SK-N-SH treated with all-trans-retinoic acid at 6 μM for 48 hours (cell line): ENCODE measurements around the gene SLC6A19.

Experiments
- ATAC-seq: fragments of 200-7000 bp; cut with Tn5 transposase; 3 replicates; pipeline ENCODE4 v1.9.1; 2020; ENCODE audit warnings: mild to moderate bottlenecking, moderate library complexity
- ARNTL ChIP-seq: fragments of 450-650 bp; formaldehyde crosslinking; IDR thresholded peaks from 2 replicates; pipeline ENCODE4 v1.5.0; 2020; ENCODE audit warnings: low read depth, mild to moderate bottlenecking, moderate library complexity, borderline replicate concordance
- BACH2 ChIP-seq: fragments of 250-450 bp; sonication (Bioruptor Pico); IDR thresholded peaks from 2 replicates; pipeline ENCODE4 v1.9.0; 2021; ENCODE audit warnings: mild to moderate bottlenecking, borderline replicate concordance
- CSDC2 ChIP-seq: fragments of 250-450 bp; sonication (Bioruptor Pico); IDR thresholded peaks from 2 replicates; pipeline ENCODE4 v1.5.0; 2020; ENCODE audit warnings: mild to moderate bottlenecking, moderate library complexity
- CSRNP3 ChIP-seq: fragments of 250-450 bp; sonication (Bioruptor Pico); IDR thresholded peaks from 2 replicates; pipeline ENCODE4 v1.5.1; 2021; ENCODE audit warnings: mild to moderate bottlenecking, moderate library complexity
- ESRRG ChIP-seq: fragments of 250-450 bp; sonication (Bioruptor Pico); IDR thresholded peaks from 2 replicates; pipeline ENCODE4 v1.6.1; 2021; ENCODE audit warnings: mild to moderate bottlenecking
- GLIS3 ChIP-seq: fragments of 250-450 bp; sonication (Bioruptor Pico); IDR thresholded peaks from 2 replicates; pipeline ENCODE4 v1.5.0; 2020; ENCODE audit warnings: mild to moderate bottlenecking, moderate library complexity
- ISL1 ChIP-seq: fragments of 250-450 bp; sonication (Bioruptor Pico); IDR thresholded peaks from 2 replicates; pipeline ENCODE4 v2.1.2; 2022; ENCODE audit warnings: mild to moderate bottlenecking, moderate library complexity
- OSR1 ChIP-seq: fragments of 250-450 bp; sonication (Bioruptor Pico); IDR thresholded peaks from 2 replicates; pipeline ENCODE4 v1.8.0; 2022; ENCODE audit warnings: moderate library complexity, mild to moderate bottlenecking, inconsistent platforms
- PATZ1 ChIP-seq: fragments of 250-450 bp; sonication (Bioruptor Pico); IDR thresholded peaks from 2 replicates; pipeline ENCODE4 v1.8.0; 2020; ENCODE audit warnings: mild to moderate bottlenecking, moderate library complexity, borderline replicate concordance
- PPARA ChIP-seq: fragments of 250-450 bp; sonication (Bioruptor Pico); IDR thresholded peaks from 2 replicates; pipeline ENCODE4 v1.5.0; 2020; ENCODE audit warnings: mild to moderate bottlenecking, borderline replicate concordance
- RARB ChIP-seq: fragments of 250-450 bp; sonication (Bioruptor Pico); IDR thresholded peaks from 2 replicates; pipeline ENCODE4 v1.8.0; 2021; ENCODE audit warnings: mild to moderate bottlenecking, moderate library complexity
- SNAI2 ChIP-seq: fragments of 250-450 bp; sonication (Bioruptor Pico); IDR thresholded peaks from 2 replicates; pipeline ENCODE4 v1.5.0; 2020; ENCODE audit warnings: mild to moderate bottlenecking, moderate library complexity
- TOX ChIP-seq: fragments of 250-450 bp; sonication (Bioruptor Pico); IDR thresholded peaks from 2 replicates; pipeline ENCODE4 v1.8.0; 2021; ENCODE audit warnings: mild to moderate bottlenecking, moderate library complexity, borderline replicate concordance
- ZFP3 ChIP-seq: fragments of 250-450 bp; sonication (Bioruptor Pico); IDR thresholded peaks from 2 replicates; pipeline ENCODE4 v1.5.0; 2020; ENCODE audit warnings: mild to moderate bottlenecking, moderate library complexity
- ZFP30 ChIP-seq: fragments of 450-650 bp; formaldehyde crosslinking; IDR thresholded peaks from 2 replicates; pipeline ENCODE4 v1.5.0; 2022; ENCODE audit warnings: mild to moderate bottlenecking, moderate library complexity
- ZNF565 ChIP-seq: fragments of 450-650 bp; formaldehyde crosslinking; conservative IDR thresholded peaks from 2 replicates; pipeline ENCODE4 v1.5.0; 2020; ENCODE audit warnings: low read depth, mild to moderate bottlenecking, moderate library complexity
- ZNF70 ChIP-seq: fragments of 450-650 bp; formaldehyde crosslinking; IDR thresholded peaks from 2 replicates; pipeline ENCODE4 v1.5.0; 2020; ENCODE audit warnings: mild to moderate bottlenecking, moderate library complexity
- ZNF8 ChIP-seq: fragments of 450-650 bp; formaldehyde crosslinking; IDR thresholded peaks from 2 replicates; pipeline ENCODE4 v1.5.0; 2020; ENCODE audit warnings: mild to moderate bottlenecking, moderate library complexity
- TF ChIP-seq, protein P1 (sequence below): fragments of 250-450 bp; sonication (Bioruptor Pico); IDR thresholded peaks from 2 replicates; pipeline ENCODE4 v1.5.0; 2020; ENCODE audit warnings: mild to moderate bottlenecking, moderate library complexity
- TF ChIP-seq, protein P2 (sequence below): fragments of 250-450 bp; sonication (Bioruptor Pico); IDR thresholded peaks from 2 replicates; pipeline ENCODE4 v1.8.0; 2021; ENCODE audit warnings: low read depth, mild to moderate bottlenecking, moderate library complexity, borderline replicate concordance

SLC6A19 gene

DNA sequence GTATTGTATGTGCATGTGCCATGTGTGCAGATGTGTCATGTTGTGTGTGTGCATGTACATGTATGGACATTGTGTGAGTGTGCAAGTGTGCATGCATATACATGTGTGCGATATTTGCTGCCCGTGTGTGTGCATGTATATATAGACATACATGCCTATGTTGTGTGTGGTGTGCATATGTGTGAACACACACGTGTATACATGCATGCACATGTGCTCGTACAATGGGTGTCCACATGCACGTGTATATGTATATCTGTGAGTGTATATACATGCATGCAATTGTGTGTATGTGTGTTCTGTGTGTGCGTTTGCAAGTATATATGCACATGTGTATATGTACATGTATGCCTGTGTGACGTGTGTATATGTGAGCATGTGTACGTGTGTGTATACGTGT lies 20.8 kb downstream of the SLC6A19 start:
- no peak for ATAC-seq

GRCh38 chr5:1222621-1223277 lies 21.4 kb downstream of the SLC6A19 start:
- TF ChIP-seq ZFP3 (CRISPR knock-in tag), result no peak
- TF ChIP-seq TOX (CRISPR knock-in tag), result no peak
- TF ChIP-seq RARB (CRISPR knock-in tag), result no peak
- TF ChIP-seq ARNTL (CRISPR knock-in tag), result no peak
- TF ChIP-seq, protein P1, sequence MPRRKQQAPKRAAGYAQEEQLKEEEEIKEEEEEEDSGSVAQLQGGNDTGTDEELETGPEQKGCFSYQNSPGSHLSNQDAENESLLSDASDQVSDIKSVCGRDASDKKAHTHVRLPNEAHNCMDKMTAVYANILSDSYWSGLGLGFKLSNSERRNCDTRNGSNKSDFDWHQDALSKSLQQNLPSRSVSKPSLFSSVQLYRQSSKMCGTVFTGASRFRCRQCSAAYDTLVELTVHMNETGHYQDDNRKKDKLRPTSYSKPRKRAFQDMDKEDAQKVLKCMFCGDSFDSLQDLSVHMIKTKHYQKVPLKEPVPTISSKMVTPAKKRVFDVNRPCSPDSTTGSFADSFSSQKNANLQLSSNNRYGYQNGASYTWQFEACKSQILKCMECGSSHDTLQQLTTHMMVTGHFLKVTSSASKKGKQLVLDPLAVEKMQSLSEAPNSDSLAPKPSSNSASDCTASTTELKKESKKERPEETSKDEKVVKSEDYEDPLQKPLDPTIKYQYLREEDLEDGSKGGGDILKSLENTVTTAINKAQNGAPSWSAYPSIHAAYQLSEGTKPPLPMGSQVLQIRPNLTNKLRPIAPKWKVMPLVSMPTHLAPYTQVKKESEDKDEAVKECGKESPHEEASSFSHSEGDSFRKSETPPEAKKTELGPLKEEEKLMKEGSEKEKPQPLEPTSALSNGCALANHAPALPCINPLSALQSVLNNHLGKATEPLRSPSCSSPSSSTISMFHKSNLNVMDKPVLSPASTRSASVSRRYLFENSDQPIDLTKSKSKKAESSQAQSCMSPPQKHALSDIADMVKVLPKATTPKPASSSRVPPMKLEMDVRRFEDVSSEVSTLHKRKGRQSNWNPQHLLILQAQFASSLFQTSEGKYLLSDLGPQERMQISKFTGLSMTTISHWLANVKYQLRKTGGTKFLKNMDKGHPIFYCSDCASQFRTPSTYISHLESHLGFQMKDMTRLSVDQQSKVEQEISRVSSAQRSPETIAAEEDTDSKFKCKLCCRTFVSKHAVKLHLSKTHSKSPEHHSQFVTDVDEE (CRISPR knock-in tag), result no peak
- TF ChIP-seq PPARA, result no peak
- TF ChIP-seq ZFP30 (CRISPR knock-in tag), result no peak
- TF ChIP-seq ZNF70 (CRISPR knock-in tag), result no peak
- TF ChIP-seq CSRNP3 (CRISPR knock-in tag), result no peak
- ATAC-seq, result no peak

More for the DNA sequence above, 20.8 kb downstream of the SLC6A19 start:
- no peak for TF ChIP-seq BACH2 (CRISPR knock-in tag)
- TF ChIP-seq OSR1 (CRISPR knock-in tag), result no peak
- TF ChIP-seq ZNF565 (CRISPR knock-in tag), result no peak
- no peak for TF ChIP-seq ZFP30 (CRISPR knock-in tag)
- TF ChIP-seq ARNTL (CRISPR knock-in tag), result no peak
- TF ChIP-seq SNAI2, result no peak
- TF ChIP-seq ISL1 (CRISPR knock-in tag), result no peak
- no peak for TF ChIP-seq PPARA
- TF ChIP-seq ZFP3 (CRISPR knock-in tag), result no peak
- TF ChIP-seq, protein P2, sequence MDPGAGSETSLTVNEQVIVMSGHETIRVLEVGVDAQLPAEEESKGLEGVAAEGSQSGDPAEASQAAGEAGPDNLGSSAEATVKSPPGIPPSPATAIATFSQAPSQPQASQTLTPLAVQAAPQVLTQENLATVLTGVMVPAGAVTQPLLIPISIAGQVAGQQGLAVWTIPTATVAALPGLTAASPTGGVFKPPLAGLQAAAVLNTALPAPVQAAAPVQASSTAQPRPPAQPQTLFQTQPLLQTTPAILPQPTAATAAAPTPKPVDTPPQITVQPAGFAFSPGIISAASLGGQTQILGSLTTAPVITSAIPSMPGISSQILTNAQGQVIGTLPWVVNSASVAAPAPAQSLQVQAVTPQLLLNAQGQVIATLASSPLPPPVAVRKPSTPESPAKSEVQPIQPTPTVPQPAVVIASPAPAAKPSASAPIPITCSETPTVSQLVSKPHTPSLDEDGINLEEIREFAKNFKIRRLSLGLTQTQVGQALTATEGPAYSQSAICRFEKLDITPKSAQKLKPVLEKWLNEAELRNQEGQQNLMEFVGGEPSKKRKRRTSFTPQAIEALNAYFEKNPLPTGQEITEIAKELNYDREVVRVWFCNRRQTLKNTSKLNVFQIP (CRISPR knock-in tag), result no peak
- no peak for TF ChIP-seq ZNF8
- TF ChIP-seq CSRNP3 (CRISPR knock-in tag), result no peak
- no peak for TF ChIP-seq CSDC2 (CRISPR knock-in tag)

DNA sequence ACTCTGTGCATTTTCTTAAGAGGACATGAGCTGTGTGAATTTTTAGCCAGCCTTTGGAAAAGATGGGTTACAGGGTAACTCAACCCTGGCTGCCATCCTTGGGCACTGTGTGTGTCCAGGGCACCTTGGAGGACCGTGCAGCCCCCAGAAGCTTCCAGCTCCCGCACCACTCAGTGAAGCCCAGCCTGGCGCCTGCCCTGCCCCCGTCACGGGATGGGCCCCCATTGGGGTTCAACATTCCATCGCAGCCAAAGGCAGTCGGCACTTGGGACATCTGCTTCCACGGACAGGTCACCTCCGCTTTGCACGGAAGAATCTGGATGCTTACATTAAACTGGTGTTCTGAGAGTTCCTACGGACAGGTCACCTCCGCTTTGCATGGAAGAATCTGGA lies 21.9 kb downstream of the SLC6A19 start:
- ATAC-seq, result no peak
- TF ChIP-seq, protein P2 (CRISPR knock-in tag), result no peak
- no peak for TF ChIP-seq ZNF70 (CRISPR knock-in tag)
- no peak for TF ChIP-seq GLIS3 (CRISPR knock-in tag)
- TF ChIP-seq ZFP30 (CRISPR knock-in tag), result no peak
- no peak for TF ChIP-seq CSDC2 (CRISPR knock-in tag)
- TF ChIP-seq PPARA, result no peak
- TF ChIP-seq ESRRG (CRISPR knock-in tag), result no peak
- TF ChIP-seq PATZ1, result no peak
- TF ChIP-seq BACH2 (CRISPR knock-in tag), result no peak
- TF ChIP-seq ARNTL (CRISPR knock-in tag), result no peak
- TF ChIP-seq TOX (CRISPR knock-in tag), result no peak
- no peak for TF ChIP-seq ZFP3 (CRISPR knock-in tag)
- no peak for TF ChIP-seq SNAI2
